Fibroblast of lung (primary cell): ENCODE data around the gene CDC42SE2. TPM values are rescaled to one million over a fixed set of nuclear protein-coding genes. Genes with fewer than 3 reads are reported as not detected.

Experiments used
- DNase-seq, 2 donors: peaks; one replicate each; pipeline versions ENCODE4 v3.0.0 to v3.0.0-alpha.2; 2010; ENCODE audit warnings: low read depth in 2 of 2
- H2AFZ ChIP-seq: 2 replicates; pipeline ENCODE4 v1.5.1; 2012; ENCODE audit warnings: low read length, control low read depth, inconsistent platforms
- H3K27ac ChIP-seq: 2 replicates; pipeline ENCODE4 v1.5.1; 2011; ENCODE audit warnings: low read length, control low read depth; ENCODE audit not compliant: insufficient read depth
- H3K27me3 ChIP-seq: 2 replicates; pipeline ENCODE4 v1.5.1; 2011; ENCODE audit warnings: mild to moderate bottlenecking, low read length; ENCODE audit not compliant: control insufficient read depth, insufficient read depth
- H3K36me3 ChIP-seq: 2 replicates; pipeline ENCODE4 v1.5.1; 2011; ENCODE audit warnings: low read length; ENCODE audit not compliant: control insufficient read depth, insufficient read depth
- H3K4me1 ChIP-seq: 2 replicates; pipeline ENCODE4 v1.5.1; 2011; ENCODE audit warnings: low read length; ENCODE audit not compliant: control insufficient read depth, insufficient read depth; ENCODE audit errors: extremely low read depth
- H3K4me2 ChIP-seq: 2 replicates; pipeline ENCODE4 v1.5.1; 2011; ENCODE audit warnings: low read length, control low read depth; ENCODE audit not compliant: insufficient read depth; ENCODE audit errors: extremely low read depth
- H3K4me3 ChIP-seq, 4 experiments: fragments of 200-600 bp in 1 of 4; sonication (generic) in 1 of 4; replicated peaks in 1 of 4; 2 replicates each; pipeline ENCODE4 v1.5.1; 2011 to 2016; ENCODE audit warnings: low read length in 4 of 4, low read depth in 3 of 4, mild to moderate bottlenecking in 3 of 4, control low read depth in 2 of 4, inconsistent platforms in 1 of 4, mixed read lengths in 1 of 4; ENCODE audit not compliant: insufficient read depth in 1 of 4; ENCODE audit errors: control extremely low read depth in 1 of 4
- H3K79me2 ChIP-seq: 2 replicates; pipeline ENCODE4 v1.5.1; 2012; ENCODE audit warnings: mild to moderate bottlenecking, low read length, inconsistent platforms; ENCODE audit not compliant: control insufficient read depth, insufficient read depth
- H3K9ac ChIP-seq: 2 replicates; pipeline ENCODE4 v1.5.1; 2011; ENCODE audit warnings: mild to moderate bottlenecking, low read length, control low read depth; ENCODE audit not compliant: insufficient read depth
- H3K9me3 ChIP-seq: 2 replicates; pipeline ENCODE4 v1.5.1; 2012; ENCODE audit warnings: low read depth, low read length; ENCODE audit not compliant: control insufficient read depth, insufficient read depth
- H4K20me1 ChIP-seq: 2 replicates; pipeline ENCODE4 v1.5.1; 2011; ENCODE audit warnings: low read length; ENCODE audit not compliant: control insufficient read depth, insufficient read depth; ENCODE audit errors: extremely low read depth
- EZH2 ChIP-seq: IDR thresholded peaks from 2 replicates; pipeline ENCODE4 v1.5.1; 2012; ENCODE audit warnings: low read length, control low read depth, mild to moderate bottlenecking; ENCODE audit errors: missing control alignments
- polyA plus RNA-seq, 2 donors: library from polyadenylated mRNA; depleted of rRNA in 1 of 2; stranded (reverse) in 1 of 2; unstranded in 1 of 2; fragments of >200 nt; gene quantifications; 2 replicates each; pipeline ENCODE4 v1.2.1, GENCODE V29; 2011 to 2012; ENCODE audit warnings: missing spikeins in 1 of 2
- total RNA-seq: library from RNA; depleted of rRNA; stranded (reverse); fragments of >200 nt; gene quantifications from 2 replicates; pipeline ENCODE4 v1.2.1, GENCODE V29; 2014
- TF ChIP-seq, protein P1 (sequence below), 2 donors: IDR thresholded peaks in 1 of 2; conservative IDR thresholded peaks in 1 of 2; 1 replicate in 1 of 2; 2 replicates in 1 of 2; pipeline ENCODE4 v1.5.1; 2011 to 2012; ENCODE audit warnings: low read length in 2 of 2, control low read depth in 1 of 2, inconsistent platforms in 1 of 2, low read depth in 1 of 2, mild to moderate bottlenecking in 1 of 2

CDC42SE2 gene
- total and polyA plus RNA-seq, 2 donors (not counting 1 experiment from before 2014, with no cell fraction given): 26.1 to 26.5 TPM

DNA sequence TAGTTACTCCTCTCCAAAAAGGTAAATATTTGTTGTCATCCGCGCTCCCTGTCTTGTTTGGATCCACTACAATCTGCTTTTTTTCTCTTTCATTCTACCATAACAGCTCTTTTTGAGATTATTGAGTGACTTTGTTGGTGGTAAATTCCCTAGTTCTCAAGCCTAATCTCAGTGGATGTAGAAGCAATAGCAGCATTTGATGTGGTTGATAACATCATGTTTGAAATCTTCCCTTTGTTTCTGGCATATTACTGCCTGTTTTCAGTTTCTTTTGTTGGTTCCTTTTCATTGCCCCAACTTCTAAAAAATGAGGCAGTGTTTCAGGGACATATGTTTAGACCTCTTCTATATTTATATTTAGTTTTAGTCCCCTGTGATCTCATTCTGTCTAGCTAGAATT, 8.9 kb downstream of the CDC42SE2 start:
- no peaks in the 10 kb centered on the region for H4K20me1 ChIP-seq
- TF ChIP-seq EZH2: no peak
- TF ChIP-seq, protein P1, sequence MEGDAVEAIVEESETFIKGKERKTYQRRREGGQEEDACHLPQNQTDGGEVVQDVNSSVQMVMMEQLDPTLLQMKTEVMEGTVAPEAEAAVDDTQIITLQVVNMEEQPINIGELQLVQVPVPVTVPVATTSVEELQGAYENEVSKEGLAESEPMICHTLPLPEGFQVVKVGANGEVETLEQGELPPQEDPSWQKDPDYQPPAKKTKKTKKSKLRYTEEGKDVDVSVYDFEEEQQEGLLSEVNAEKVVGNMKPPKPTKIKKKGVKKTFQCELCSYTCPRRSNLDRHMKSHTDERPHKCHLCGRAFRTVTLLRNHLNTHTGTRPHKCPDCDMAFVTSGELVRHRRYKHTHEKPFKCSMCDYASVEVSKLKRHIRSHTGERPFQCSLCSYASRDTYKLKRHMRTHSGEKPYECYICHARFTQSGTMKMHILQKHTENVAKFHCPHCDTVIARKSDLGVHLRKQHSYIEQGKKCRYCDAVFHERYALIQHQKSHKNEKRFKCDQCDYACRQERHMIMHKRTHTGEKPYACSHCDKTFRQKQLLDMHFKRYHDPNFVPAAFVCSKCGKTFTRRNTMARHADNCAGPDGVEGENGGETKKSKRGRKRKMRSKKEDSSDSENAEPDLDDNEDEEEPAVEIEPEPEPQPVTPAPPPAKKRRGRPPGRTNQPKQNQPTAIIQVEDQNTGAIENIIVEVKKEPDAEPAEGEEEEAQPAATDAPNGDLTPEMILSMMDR (conservative IDR thresholded peaks at IDR 0.05 in 1 of 2, IDR thresholded peaks at IDR 0.05 in 1 of 2; ENCODE audit: low read depth in 1 of 2, low read length in 2 of 2): no peak
- H2AFZ ChIP-seq: no peak overlapping the region
- no peaks in the 10 kb centered on the region for H3K9me3 ChIP-seq
- no peak overlapping the region for H3K4me3 ChIP-seq
- no peak for DNase-seq
- H3K4me1 ChIP-seq: peaks cover 2% of the 10 kb centered on the region
- no peak overlapping the region for H3K27ac ChIP-seq
- H3K27me3 ChIP-seq: no peaks in the 10 kb centered on the region
- no peak overlapping the region for H3K9ac ChIP-seq
- H3K4me2 ChIP-seq: no peak overlapping the region
- no peaks in the 10 kb centered on the region for H3K36me3 ChIP-seq
- H3K79me2 ChIP-seq: peaks cover 42% of the 10 kb centered on the region

DNA sequence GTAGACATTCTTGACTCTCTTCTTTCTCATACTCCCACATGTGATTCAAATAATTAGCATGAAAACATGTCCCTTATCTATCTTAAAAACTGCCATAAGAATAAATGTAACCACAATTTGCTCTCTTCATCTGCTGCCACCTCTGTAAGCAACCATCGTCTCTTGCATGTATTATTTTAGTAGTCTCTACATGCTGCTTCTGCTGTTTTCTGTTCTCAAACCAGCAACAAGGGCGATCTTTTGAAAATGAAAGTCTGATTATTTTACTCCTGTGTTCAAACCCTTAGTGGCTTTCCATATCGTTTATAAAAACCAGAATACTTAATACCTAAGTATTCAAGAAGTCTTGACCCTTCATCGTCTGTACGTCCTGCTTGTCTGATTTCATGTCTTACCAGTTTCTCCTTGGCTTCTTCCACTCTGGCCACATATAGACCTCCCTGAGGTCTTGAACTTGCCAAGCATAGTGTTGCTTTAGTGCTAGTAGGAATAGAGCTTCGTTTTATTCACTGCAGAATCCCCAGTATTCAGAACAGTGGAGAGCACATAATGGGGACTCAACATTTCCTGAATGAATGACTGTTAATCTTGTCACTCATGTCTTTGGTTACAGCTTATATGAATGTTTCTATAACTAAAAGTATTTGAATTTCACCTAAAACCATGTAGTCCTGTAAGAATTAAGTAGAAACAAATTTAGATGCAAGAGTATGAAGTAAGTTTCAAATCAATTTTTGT, 10.6 kb downstream of the CDC42SE2 start:
- Histone ChIP-seq H3K9ac (no peak overlapping the region), H2AFZ (no peak overlapping the region), H3K36me3 (no peaks in the 10 kb centered on the region), H4K20me1 (no peaks in the 10 kb centered on the region), H3K9me3 (no peaks in the 10 kb centered on the region), H3K27me3 (no peaks in the 10 kb centered on the region), H3K4me3 (no peak overlapping the region), H3K27ac (no peak overlapping the region), H3K79me2 (peaks cover 30% of the 10 kb centered on the region), H3K4me2 (no peak overlapping the region), H3K4me1 (peaks cover 2% of the 10 kb centered on the region)
- DNase-seq: no peak
- no peak for TF ChIP-seq EZH2
- TF ChIP-seq, protein P1 (conservative IDR thresholded peaks at IDR 0.05 in 1 of 2, IDR thresholded peaks at IDR 0.05 in 1 of 2; ENCODE audit: low read depth in 1 of 2, low read length in 2 of 2): no peak

DNA sequence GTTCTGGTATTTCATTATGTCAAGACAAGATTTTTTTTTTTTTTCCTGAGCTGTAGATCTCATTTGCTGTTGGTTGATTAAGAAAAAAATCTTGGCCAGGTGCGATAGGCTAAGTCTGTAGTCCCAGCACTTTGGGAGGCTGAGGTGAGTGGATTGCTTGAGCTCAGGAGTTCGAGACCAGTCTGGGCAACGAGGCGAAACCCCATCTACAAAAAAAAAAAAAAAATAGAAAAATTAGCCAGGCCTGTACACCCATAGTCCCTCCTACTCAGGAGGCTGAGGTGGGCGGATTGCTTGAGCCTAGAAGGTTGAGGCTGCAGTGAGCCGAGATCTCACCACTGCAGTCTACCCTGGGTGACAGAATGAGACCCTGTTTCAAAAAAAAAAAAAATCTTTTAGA, 12.2 kb downstream of the CDC42SE2 start:
- H3K79me2 ChIP-seq: peaks cover 31% of the 10 kb centered on the region
- H4K20me1 ChIP-seq: no peaks in the 10 kb centered on the region
- H3K9me3 ChIP-seq: no peaks in the 10 kb centered on the region
- H3K36me3 ChIP-seq: no peaks in the 10 kb centered on the region
- DNase-seq: no peak
- H3K4me2 ChIP-seq: no peak overlapping the region
- no peaks in the 10 kb centered on the region for H3K27me3 ChIP-seq
- no peak overlapping the region for H3K27ac ChIP-seq
- H3K4me1 ChIP-seq: peaks cover under 1% of the 10 kb centered on the region
- no peak overlapping the region for H2AFZ ChIP-seq
- H3K4me3 ChIP-seq: no peak overlapping the region
- TF ChIP-seq, protein P1 (conservative IDR thresholded peaks at IDR 0.05 in 1 of 2, IDR thresholded peaks at IDR 0.05 in 1 of 2; ENCODE audit: low read depth in 1 of 2, low read length in 2 of 2): no peak
- TF ChIP-seq EZH2: no peak
- no peak overlapping the region for H3K9ac ChIP-seq
